Measurements from ENCODE around the gene C1orf35.

C1orf35 gene

DNA sequence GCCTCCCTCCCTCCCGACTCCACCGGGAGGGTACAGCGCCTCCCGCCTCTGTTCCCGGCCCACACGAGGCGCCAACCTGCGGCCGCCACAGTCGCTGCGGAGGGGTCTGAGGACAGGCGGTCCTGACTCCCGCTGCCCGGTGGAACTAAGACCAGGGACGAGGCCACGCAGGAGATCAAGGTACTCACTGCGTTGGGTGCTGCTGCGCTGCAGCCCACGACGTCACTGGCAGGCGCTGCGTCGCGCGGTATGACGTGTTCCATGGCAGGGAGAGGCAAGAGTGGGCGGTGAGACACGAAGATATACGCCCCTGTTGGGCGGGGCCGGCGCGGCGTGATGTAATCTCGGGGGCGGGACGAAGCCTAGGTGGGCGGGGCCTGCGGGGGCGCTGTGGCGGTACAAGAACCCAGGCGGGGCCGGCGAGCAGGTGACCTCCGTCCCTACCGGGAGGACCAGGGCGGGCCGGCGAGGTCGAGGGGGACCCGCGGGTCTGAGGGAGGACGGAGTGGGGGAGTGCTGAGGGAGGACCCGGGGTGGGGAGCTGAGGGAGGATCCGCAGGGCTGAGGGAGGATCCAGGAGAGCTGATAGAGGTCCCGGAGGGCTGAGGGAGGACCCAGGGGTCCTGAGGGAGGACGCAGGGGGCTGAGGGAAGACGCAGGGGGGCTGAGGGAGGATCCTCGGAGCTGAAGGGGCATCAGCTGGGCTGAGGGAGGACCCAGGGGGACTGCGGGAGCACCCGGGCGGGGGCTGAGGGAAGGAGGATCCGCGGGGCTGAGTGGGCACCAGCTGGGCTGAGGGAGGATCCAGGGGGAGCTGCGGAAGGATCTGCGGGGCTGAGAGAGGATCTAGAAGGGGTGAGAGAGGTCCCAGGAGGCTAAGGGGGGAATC, 6.2 kb upstream of the C1orf35 start, which contains the start of gene MRPL55:
Gene MRPL55 (minus strand): TSS at position 227 of the 889 bp plus-strand sequence. CDS start 1,039 bp downstream, outside the sequence.
- DNase-seq = peak; percentile 97 to 99 (median 98)

DNA sequence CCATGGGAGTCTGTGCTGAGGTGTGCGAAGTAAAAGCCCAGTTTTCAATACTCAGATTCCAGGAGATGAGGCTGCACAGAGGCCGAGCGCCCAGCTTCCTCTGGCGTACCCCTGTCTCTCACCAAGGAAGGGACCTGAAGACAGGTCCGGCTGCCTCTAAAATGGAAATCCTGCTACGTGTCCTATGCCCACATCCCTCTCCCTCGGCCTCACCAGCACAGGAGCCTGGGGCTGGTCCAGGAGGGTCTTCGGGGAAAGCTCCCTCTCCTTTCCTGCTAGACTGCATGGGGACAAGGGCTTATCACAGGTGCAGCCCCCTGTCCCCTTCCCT, 5.6 kb upstream of the C1orf35 start:
- no peak for DNase-seq

DNA sequence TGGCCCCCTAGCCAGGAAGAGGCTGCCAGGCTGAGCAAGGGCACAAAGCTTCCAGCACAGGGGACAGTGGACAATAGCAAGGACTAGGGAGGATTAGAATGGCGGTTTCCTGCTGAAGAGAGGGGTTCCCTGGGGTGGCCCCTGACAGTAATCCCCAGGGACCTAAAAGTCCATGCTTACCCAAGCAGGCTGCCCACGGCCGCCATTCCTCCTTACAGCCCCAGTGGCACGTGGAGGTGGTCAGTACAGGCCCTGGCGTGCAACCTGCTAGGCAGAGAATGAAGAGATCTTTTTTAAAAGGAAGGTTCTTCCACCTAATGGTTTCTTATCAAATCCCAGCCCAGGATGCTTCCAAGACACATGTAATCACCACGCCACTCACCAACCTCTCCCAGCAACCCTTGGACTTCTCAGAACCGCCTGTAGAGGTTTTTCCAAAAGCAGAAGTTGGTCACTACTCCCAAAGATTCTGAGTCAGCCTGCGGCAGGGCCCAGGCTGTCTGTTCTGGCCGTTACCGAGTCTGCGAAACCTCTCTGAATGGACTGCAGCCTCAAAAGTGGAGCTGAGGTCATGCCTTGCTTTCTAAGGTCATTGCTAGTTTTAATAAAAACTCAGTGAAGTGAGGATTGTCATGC, 5.0 kb upstream of the C1orf35 start:
- no peak for DNase-seq

DNA sequence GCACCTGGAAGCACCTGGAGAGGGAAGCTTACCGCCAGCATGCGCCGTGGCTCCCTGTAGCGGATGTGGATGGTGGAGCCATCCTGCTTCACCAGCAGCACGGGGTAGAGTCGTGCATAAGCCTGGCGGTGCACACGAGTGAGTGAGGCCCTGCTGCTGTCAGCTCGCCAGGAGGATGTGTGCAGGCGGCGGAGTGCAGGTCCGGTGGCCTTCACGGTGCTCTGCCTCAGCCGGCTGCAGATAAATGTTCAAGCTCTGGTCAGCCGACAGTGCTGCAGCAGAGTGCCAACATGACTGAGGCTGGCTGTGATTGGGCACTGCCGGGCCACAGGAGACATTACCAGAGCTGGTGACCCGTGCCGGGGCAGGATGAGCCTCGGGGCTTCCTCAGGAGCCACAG, 4.5 kb upstream of the C1orf35 start:
- no peak for DNase-seq

DNA sequence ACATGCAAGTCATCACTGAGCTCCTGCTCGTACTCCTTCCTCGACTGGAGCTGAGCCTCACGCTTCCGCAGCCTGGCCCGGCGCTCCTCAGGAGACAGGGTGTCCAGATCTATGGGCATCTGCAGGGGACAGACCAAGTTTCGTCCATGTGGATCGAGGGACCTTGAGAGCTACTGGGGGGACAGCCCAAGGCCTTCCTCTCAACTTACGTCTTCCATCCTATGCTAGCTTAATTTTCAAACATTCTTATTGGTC, 3.6 kb upstream of the C1orf35 start:
- no peak for DNase-seq

DNA sequence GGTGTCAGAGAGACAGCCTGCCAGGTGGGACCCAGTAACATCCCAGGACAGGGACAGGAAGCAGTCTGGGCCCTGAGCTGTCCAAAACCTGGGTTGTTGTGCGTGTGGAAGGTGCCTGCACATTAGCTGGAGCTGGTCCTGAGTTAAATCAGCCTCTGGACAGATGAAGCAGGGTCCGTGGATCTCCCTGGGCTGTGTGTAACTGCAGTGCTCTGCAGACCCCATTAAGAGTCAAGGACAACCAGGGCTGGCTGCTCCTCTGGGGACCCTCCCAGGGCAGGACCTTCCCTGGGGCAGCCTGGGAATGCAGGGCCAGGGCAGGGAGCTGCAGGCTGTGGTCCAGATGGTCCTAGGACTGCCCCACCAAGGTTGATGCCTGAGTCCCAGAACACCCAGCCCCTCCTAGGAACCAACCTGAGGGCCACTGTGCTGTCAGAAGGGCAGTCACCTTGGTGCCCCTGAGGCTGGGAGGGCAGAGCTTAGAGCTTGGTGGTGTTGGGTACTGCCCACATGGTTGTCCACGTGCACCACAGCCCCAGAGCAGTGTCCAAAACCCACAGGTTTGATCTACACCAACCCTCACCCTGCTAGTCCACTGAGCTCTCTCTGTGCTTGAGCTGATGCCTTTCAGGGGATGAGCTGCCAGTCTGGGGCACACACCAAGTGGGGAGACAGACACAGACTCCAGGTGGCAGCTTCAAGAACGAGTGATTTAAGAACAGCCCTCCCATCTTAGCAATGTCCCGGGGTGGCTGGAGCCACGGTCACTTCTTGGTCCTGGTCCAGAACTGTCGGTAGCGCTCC, 3.1 kb upstream of the C1orf35 start:
- DNase-seq = no peak

DNA sequence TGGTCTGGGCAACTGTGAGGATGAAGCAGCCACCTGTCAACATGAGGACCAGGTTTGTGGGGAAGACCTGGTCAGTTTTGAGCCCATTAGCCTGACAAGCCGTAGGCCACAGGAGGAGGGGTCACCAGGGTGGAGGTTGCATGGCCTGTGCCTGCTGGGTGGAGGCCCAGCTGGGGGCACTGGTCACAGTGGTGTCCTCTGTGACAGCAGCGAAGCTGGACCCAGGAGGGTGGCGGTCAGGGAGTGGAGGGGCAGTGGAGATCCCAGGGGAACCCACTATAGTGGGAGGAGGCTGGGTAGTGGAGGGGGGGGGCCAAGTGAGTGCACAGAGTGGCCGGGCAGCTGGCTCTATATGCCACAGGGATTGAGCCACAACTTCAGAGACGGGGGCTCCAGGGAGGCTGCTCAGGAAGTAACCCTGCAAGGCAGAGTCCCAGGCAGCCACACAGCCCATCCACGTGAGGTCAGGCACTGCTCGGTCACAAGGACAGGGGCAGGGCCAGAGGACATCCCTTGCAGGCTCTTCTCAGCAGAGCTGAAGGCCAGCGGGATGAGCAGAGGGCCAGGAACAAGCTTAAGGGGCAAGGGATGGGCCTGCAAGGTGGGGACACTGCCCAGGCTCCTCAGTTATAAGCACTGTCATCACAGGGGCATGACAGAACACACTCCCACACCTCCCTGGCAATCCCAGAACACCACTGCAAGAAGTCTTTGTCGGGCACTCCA, 2.3 kb upstream of the C1orf35 start:
- DNase-seq = no peak

DNA sequence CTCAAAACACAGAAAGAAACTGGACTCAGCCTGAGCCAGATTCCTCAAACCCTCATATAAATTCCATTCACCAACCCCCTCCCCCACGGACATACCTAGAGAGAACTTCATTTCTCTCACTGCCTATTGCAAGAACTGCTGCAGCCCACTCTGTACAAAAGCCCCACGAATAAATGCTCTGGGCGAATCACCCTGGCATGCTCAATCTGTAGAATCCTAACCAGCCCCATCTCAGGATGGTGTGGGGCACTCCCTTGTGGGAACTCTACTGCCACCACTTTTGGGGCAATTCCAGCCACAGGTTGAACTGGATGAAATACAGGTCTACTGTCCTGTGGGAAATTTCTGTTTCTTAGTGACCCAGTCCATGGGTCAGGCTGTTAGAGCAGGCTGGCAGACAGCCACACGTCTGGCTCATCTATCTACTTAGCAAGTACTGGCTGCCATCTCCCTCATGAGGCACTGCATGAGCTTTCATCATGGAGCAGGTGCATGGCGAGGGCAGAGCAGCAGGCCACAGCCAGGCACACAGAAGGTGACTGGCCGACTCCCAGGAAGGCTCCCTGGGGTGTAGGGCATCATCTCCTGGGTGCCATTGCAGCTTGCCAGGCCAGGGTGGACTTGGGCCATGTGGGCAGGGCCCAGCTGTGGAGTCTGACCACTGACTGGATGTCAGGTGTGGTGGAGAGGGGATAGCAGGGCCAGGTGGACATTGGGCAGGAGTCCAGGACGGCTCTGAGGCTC, 1.6 kb upstream of the C1orf35 start:
- DNase-seq = no peak

DNA sequence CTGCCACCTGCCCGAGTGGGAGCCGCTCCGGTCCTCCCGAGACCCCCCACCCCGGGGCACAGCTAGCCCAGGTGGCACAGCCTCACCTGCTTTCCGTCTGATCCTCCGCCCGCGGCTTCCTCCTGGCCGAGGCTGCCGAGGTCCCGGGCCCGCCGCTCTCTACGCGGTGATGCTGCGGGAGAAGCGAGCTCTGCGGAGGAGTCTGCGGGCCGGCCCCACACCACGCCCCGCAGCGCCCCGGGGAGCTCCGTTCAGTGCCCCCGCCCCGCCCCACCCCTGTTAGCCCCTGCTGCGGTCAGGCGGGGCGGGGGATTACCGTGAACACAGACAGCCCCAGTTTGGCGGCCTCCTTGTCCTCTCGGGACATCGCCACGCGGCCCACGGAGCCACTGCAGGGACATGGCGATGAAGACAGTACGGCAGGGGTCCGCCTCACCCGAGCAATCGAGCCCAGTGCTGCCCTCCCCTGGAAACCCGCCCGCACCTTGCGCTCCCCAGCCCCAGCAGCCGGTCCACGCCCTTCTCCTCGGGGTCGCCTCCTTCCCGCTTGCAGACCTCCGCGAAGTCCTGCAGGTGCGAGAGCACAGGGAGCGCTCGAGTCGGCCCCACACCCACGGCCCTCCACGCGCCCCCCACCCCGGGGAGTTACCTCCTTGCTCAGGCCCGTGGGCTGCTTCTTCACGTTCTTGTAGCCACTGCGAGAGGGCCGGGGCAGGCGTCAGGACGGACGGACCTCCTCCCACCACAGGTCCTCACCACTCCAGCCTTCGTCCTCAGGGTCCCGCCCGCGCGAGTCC, 933 bp downstream of the C1orf35 start:
- peak in 3 of 4 experiments; percentile 26 to 54 (median 45) for DNase-seq

DNA sequence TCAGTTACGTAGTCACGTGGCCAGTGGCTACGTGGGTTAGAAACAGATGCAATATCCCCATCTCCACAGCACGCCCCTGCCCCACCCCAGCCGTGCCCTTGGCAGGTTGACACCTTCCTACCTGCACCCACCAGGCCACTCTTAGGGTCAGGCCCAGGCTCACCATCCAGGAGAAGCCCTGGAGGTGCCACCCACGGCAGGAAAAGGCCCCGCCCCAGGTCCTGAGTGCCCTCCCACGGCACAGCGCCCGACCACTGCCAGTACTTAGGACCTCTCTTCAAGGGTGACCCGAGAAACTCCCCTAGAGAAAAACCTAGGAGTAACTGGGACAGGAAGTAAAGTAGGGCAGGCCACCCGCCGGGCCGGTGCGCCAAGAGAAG, 1.5 kb downstream of the C1orf35 start:
- DNase-seq = no peak

DNA sequence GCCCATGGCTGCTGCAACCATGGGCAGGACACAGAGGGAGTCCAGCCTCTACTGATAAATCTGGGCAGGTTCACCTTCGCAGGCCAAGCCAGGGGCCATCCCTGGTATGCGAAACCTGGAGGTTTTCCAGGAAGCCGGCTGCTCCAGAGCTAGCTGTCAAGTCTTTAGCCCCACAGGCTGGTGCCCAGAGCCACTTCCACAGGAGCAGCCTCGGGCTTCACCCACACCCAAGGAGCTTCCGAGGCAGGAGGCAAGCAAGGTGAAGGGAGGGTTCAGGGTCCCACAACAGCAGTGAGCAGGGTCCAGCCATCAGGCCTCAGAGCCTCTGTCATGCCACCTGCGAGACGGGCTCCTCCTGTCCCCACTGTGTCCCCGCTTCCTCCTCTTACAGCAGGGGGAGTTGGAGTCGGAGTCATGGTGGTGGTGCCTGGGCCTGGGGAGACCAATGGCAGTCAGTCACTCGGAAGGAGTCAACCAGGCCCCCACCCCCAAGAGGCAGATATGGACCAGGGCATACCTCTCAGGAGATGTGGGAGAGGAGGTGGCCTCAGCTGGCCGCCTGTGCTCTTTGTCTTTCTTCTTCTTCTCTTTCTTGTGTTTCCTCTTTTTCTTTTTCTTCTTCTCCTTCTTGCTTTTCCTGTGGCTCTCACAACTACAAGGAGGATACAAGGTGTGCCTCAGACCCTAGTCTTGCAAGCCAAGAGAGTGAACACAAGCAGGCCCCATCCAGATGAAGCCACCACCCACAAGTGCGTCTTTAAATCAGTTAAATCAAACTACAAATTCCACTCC, 2.1 kb downstream of the C1orf35 start:
- no peak for DNase-seq

DNA sequence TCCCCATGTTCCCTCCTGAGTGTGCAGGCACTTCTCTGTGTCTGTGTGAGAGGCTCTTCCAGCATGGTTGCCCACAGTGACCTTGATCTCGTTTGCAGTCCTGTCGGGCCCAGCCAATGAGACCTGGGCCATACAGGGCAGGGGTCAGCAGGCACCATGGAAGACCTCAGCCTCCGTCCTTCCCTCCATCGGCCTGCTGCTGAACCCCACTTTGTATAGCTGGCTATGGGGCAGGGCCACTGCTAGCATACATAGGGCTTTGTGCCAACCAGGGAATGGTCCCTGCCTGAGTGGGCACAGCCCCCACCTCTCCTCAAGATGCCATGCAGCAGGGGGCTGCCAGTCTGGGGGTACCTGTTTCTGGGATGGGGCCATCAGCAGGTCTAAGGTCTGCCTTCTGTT, 3.8 kb downstream of the C1orf35 start:
- DNase-seq = no peak

DNA sequence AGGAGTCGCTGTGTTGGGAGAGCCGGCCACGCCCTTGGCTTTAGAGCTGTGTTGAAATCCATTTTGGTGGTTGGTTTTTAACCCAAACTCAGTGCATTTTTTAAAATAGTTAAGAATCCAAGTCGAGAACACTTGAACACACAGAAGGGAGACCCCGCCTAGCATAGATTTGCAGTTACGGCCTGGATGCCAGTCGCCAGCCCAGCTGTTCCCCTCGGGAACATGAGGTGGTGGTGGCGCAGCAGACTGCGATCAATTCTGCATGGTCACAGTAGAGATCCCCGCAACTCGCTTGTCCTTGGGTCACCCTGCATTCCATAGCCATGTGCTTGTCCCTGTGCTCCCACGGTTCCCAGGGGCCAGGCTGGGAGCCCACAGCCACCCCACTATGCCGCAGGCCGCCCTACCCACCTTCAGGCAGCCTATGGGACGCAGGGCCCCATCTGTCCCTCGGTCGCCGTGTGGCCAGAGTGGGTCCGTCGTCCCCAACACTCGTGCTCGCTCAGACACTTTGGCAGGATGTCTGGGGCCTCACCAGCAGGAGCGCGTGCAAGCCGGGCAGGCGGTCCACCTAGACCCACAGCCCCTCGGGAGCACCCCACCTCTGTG, 4.7 kb downstream of the C1orf35 start:
- DNase-seq = no peak

DNA sequence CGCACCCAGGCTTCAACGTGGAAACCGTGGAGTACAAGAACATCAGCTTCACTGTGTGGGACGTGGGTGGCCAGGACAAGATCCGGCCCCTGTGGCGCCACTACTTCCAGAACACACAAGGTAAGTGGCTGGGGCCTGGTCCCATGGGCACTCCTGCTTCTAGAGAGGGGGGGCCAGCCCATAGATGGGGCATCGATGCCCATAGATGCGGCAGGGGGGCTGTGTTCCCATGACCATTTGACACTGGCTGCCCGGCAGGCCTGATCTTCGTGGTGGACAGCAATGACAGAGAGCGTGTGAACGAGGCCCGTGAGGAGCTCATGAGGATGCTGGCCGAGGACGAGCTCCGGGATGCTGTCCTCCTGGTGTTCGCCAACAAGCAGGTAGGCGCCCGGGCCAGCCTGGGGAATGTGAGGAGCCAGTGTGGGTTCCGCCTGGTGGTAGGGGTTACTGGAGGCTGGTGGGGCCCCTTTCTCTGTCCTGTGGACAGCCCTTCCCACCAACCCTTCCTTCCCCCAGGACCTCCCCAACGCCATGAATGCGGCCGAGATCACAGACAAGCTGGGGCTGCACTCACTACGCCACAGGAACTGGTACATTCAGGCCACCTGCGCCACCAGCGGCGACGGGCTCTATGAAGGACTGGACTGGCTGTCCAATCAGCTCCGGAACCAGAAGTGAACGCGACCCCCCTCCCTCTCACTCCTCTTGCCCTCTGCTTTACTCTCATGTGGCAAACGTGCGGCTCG, 5.6 kb downstream of the C1orf35 start:
- DNase-seq = no peak

DNA sequence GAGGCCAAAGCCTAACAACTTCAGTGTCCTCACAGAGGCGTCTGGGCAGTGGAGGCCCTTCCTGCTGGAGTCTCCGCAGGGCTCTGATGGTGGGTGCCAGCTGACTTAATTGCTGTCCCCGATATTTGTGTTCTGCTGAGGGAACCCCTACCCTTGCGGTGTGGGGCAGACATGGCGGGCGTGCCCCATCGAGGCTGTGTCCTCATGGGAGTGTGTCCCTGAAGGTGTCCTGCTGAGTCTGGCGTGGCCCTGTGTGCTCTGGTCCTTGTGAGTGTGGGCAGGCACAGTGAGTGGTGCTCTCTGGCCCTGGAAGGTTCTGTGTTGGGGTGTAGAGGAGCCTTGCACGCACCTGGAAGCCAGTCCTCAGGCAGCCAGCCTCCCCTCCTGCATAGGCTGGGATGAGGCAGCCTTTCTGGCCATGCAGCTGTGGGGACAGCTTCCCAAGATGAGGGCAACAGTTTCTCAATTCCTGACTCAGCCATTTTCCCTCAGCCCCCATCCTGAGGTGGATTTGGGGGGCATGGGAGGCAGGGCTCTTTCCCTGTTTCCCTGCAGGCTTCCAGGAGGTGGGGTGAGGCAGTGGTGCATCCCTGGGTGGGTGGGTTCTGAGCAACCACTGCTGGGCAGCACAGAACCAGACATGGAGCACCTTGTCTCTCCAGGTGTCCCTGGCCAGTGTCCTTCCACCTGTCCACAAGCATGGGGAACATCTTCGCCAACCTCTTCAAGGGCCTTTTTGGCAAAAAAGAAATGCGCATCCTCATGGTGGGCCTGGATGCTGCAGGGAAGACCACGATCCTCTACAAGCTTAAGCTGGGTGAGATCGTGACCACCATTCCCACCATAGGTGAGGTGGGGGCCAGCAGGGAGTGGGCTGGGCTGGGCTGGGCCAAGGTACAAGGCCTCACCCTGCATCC, 6.5 kb downstream of the C1orf35 start:
- DNase-seq = no peak

DNA sequence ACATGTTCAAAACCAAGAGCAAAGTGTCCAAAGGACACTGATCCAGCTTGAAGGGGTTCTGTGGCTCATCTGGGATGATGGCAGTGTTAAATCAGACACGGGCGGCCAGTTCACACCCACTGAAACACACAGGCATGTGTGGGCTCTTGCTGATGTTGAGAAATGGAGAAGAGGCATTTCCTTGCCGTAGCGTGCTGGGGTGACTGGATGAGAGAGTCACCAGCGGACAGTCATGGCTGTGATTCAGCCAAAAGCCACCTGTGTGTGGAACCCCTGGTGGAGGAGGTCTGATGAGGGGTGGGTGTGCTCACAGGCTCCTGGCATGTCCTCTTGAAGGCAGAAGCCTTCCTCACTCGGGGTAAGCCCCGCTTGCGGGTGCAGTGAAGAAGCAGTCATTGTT, 7.2 kb downstream of the C1orf35 start:
- DNase-seq = no peak

DNA sequence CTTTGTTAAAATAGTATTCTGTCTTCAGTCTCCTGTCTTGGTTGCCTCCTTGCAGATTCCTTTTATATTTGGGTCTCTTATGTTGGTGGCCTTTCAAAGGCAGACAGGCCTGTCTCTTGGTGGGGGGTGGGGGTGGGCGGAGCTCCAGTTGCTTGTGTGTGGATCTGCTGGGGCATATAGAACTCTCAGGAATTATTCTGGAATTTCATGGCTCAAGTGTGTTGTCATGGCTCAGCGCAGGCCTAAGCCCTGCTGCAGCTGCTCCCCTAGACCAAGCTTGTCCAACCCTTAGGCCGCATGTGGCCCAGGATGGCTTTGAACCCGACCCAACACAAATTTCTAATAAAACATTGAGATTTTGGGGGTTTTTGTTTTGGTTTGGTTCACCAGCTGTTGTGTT, 8.0 kb downstream of the C1orf35 start:
- no peak for DNase-seq

DNA sequence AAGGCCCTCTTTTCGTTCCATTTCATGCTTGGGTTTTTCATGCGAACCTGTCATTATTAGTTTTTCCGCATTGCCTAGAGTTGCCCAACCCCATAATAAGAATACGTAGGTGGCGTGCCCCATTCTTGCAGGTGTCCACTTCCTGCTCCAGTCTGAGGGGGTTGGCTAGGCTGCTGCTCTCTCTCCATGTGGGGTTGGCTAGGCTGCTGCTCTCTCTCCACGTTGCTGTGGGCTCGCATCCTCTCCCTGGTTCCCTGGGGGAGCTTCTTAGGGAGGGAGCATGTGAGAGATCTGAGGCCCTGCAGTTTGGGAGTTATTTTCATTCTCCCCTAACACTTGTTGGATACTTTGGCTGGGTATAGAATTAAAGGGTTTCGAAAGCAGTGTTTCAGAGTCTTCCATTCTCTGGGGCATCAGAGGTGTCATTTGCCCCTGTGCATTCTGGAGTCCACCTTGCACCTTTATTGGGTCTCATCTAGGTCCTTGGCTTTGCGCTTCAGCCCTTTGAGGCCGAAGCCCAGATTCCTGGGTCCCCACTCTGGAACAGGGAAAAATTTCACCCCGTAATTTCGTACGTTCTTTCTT, 8.6 kb downstream of the C1orf35 start:
- DNase-seq = no peak
